GM23338 (cell line): ENCODE measurements around the gene GNAI2. TPM values are rescaled to one million over a fixed set of nuclear protein-coding genes. Genes with fewer than 3 reads are reported as not detected.

Experiments
- ATAC-seq: fragments of 200-7000 bp; cut with Tn5 transposase; 3 replicates; pipeline ENCODE4 v1.9.1; 2020
- DNase-seq: peaks from one replicate; pipeline ENCODE4 v3.0.0-alpha.2; 2015; ENCODE audit warnings: low spot score
- H2AFZ ChIP-seq: fragments of 200-600 bp; sonication (generic); 2 replicates; pipeline ENCODE4 v1.8.0; 2016; ENCODE audit warnings: antibody characterized with exemption, mild to moderate bottlenecking, moderate library complexity
- H3F3A ChIP-seq: fragments of 200-600 bp; sonication (generic); replicated peaks from 2 replicates; pipeline ENCODE4 v1.8.0; 2017; ENCODE audit warnings: antibody characterized with exemption, mixed run types, low read depth
- H3K27ac ChIP-seq: fragments of 200-600 bp; sonication (generic); 2 replicates; pipeline ENCODE4 v1.6.1; 2016; ENCODE audit warnings: low read depth
- H3K27me3 ChIP-seq: fragments of 200-600 bp; sonication (generic); 2 replicates; pipeline ENCODE4 v1.8.0; 2016; ENCODE audit warnings: mild to moderate bottlenecking, mixed run types, moderate library complexity; ENCODE audit not compliant: insufficient read depth
- H3K36me3 ChIP-seq: fragments of 200-600 bp; sonication (generic); 2 replicates; pipeline ENCODE4 v1.8.0; 2016; ENCODE audit warnings: mild to moderate bottlenecking; ENCODE audit not compliant: insufficient read depth
- H3K4me1 ChIP-seq: fragments of 200-600 bp; sonication (generic); 2 replicates; pipeline ENCODE4 v1.8.0; 2016; ENCODE audit warnings: mild to moderate bottlenecking, moderate library complexity; ENCODE audit not compliant: insufficient read depth
- H3K4me2 ChIP-seq: fragments of 200-600 bp; sonication (generic); 2 replicates; pipeline ENCODE4 v1.7.1; 2017; ENCODE audit warnings: mixed run types
- H3K4me3 ChIP-seq: fragments of 200-600 bp; sonication (generic); 2 replicates; pipeline ENCODE4 v1.6.1; 2016; ENCODE audit warnings: mixed run types
- H3K79me2 ChIP-seq: fragments of 200-600 bp; sonication (generic); replicated peaks from 2 replicates; pipeline ENCODE4 v1.8.0; 2017; ENCODE audit warnings: mild to moderate bottlenecking; ENCODE audit not compliant: insufficient read depth
- H3K9me2 ChIP-seq: fragments of 200-600 bp; sonication (generic); 2 replicates; pipeline ENCODE4 v1.8.0; 2017; ENCODE audit not compliant: insufficient read depth
- H4K20me1 ChIP-seq: fragments of 200-600 bp; sonication (generic); replicated peaks from 2 replicates; pipeline ENCODE4 v1.8.0; 2017; ENCODE audit warnings: mild to moderate bottlenecking; ENCODE audit not compliant: insufficient read depth
- H3K27ac Mint-ChIP-seq: 2 replicates; pipeline ENCODE4 v1.8.0; 2020; ENCODE audit warnings: inconsistent platforms, mild to moderate bottlenecking, moderate library complexity, mixed read lengths
- H3K27me3 Mint-ChIP-seq: 3 replicates; pipeline ENCODE4 v1.8.0; 2022; ENCODE audit warnings: low read depth, mild to moderate bottlenecking, moderate library complexity, mixed read lengths, inconsistent platforms; ENCODE audit not compliant: insufficient read depth, poor library complexity
- H3K36me3 Mint-ChIP-seq: 3 replicates; pipeline ENCODE4 v1.8.0; 2021; ENCODE audit warnings: low read depth, mild to moderate bottlenecking, inconsistent platforms, moderate library complexity, mixed read lengths
- H3K4me1 Mint-ChIP-seq: 3 replicates; pipeline ENCODE4 v1.8.0; 2020; ENCODE audit warnings: mild to moderate bottlenecking, inconsistent platforms, mixed read lengths
- H3K4me3 Mint-ChIP-seq: 3 replicates; pipeline ENCODE4 v1.8.0; 2021; ENCODE audit warnings: moderate library complexity, mild to moderate bottlenecking, inconsistent platforms, mixed read lengths
- H3K9me3 Mint-ChIP-seq: 3 replicates; pipeline ENCODE4 v1.8.0; 2020; ENCODE audit warnings: moderate library complexity, mild to moderate bottlenecking, inconsistent platforms, mixed read lengths
- CREB1 ChIP-seq: fragments of 250-450 bp; sonication (Bioruptor Pico); IDR thresholded peaks from 2 replicates; pipeline ENCODE4 v1.5.0; 2020; ENCODE audit warnings: low read depth, mild to moderate bottlenecking, moderate library complexity
- ETS1 ChIP-seq: IDR thresholded peaks from 2 replicates; pipeline ENCODE4 v1.6.1; 2016; ENCODE audit warnings: antibody characterized with exemption
- EZH2 ChIP-seq: fragments of 200-600 bp; sonication (generic); IDR thresholded peaks from one replicate; pipeline ENCODE4 v1.8.0; 2017; ENCODE audit warnings: antibody characterized with exemption, mild to moderate bottlenecking, low read depth; ENCODE audit not compliant: unreplicated experiment
- EZH2phosphoT487 ChIP-seq: fragments of 200-600 bp; sonication (generic); IDR thresholded peaks from one replicate; pipeline ENCODE4 v1.8.1; 2018; ENCODE audit warnings: antibody characterized with exemption; ENCODE audit not compliant: unreplicated experiment
- JUNB ChIP-seq: IDR thresholded peaks from one replicate; pipeline ENCODE4 v1.6.1; 2016; ENCODE audit warnings: antibody characterized with exemption; ENCODE audit not compliant: unreplicated experiment
- NANOG ChIP-seq: IDR thresholded peaks from 2 replicates; pipeline ENCODE4 v1.6.1; 2016; ENCODE audit warnings: antibody characterized with exemption, borderline replicate concordance
- POLR2AphosphoS5 ChIP-seq: IDR thresholded peaks from 2 replicates; pipeline ENCODE4 v1.6.1; 2016; ENCODE audit warnings: antibody characterized with exemption, low read depth
- STAT1 ChIP-seq: IDR thresholded peaks from one replicate; pipeline ENCODE4 v1.6.1; 2016; ENCODE audit warnings: antibody characterized with exemption; ENCODE audit not compliant: unreplicated experiment
- ZNF114 ChIP-seq: fragments of 250-450 bp; sonication (Bioruptor Pico); IDR thresholded peaks from 2 replicates; pipeline ENCODE4 v1.5.0; 2020; ENCODE audit warnings: mild to moderate bottlenecking, moderate library complexity
- ZNF331 ChIP-seq: fragments of 250-450 bp; sonication (Bioruptor Pico); IDR thresholded peaks from 2 replicates; pipeline ENCODE4 v1.5.0; 2020; ENCODE audit warnings: low read depth, mild to moderate bottlenecking, moderate library complexity
- polyA plus RNA-seq: library from polyadenylated mRNA; unstranded; fragments of >200 nt; fragmentation: Nextera tagmentation; extraction: Ambion mirVana; gene quantifications from 2 replicates; pipeline ENCODE4 v1.2.1, GENCODE V29; 2016
- total RNA-seq: library from RNA; depleted of rRNA; stranded (reverse); fragments of >200 nt; shearing (Covaris generic); gene quantifications from 2 replicates; pipeline ENCODE4 v1.2.3, GENCODE V29; 2014
- TF ChIP-seq, protein P1 (sequence below): fragments of 250-450 bp; sonication (Bioruptor Pico); IDR thresholded peaks from 2 replicates; pipeline ENCODE4 v1.5.0; 2020; ENCODE audit warnings: mild to moderate bottlenecking, moderate library complexity
- TF ChIP-seq, protein P2 (sequence below): IDR thresholded peaks from one replicate; pipeline ENCODE4 v1.6.1; 2018; ENCODE audit warnings: antibody characterized with exemption; ENCODE audit not compliant: unreplicated experiment
- TF ChIP-seq, protein P3 (sequence below), 2 experiments: fragments of 200-600 bp in 1 of 2; sonication (generic) in 1 of 2; conservative IDR thresholded peaks; 2 replicates each; pipeline versions ENCODE4 v1.5.1 to v1.6.1; 2016 to 2017; ENCODE audit warnings: antibody characterized with exemption in 2 of 2, low read depth in 2 of 2, mild to moderate bottlenecking in 2 of 2, moderate library complexity in 1 of 2

The GNAI2 gene
- total and polyA plus RNA-seq, 2 experiments from 2014 or later, result 138 to 153 TPM

DNA sequence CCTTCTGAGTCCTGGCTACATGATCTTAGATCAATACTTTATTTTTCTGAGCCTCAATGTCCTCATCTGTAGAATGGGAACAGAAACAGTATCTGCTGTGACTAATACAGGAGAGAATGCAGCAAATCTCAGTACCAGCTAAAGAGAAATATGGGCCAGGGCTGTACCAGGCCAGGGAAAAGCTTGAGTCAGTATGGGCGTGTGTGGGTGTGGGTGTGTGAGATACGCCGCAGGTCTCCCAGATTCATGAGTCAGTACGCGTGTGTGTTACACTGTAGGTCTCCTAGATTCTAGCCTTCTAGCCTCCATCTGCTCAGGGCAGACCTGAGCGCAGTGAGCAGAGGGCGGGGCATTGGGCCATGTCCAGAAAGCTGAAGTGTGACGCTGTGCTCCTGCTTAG, 15.2 kb downstream of the GNAI2 start:
- Histone ChIP-seq H3K4me3 (no peak overlapping the region), H4K20me1 (peaks cover 42% of the 10 kb centered on the region), H3F3A (peaks cover 6% of the 10 kb centered on the region), H3K9me2 (no peaks in the 10 kb centered on the region), H3K4me1 (peaks cover 13% of the 10 kb centered on the region), H3K27me3 (no peaks in the 10 kb centered on the region), H3K27ac (no peak overlapping the region), H2AFZ (no peak overlapping the region), H3K36me3 (peaks cover 2% of the 10 kb centered on the region; the same call in 1 of the 2 replicates), H3K79me2 (peaks cover 47% of the 10 kb centered on the region), H3K4me2 (no peak overlapping the region)
- H3K4me1 Mint-ChIP-seq, result peaks cover 28% of the 10 kb centered on the region
- no peaks in the 10 kb centered on the region; the same call in 2 of the 3 replicates for H3K9me3 Mint-ChIP-seq
- no peak overlapping the region; the same call in 2 of the 3 replicates for H3K4me3 Mint-ChIP-seq
- H3K36me3 Mint-ChIP-seq, result peaks cover 25% of the 10 kb centered on the region
- DNase-seq (no peak), ATAC-seq (no peak)
- TF ChIP-seq EZH2phosphoT487, result no peak
- TF ChIP-seq, protein P1, sequence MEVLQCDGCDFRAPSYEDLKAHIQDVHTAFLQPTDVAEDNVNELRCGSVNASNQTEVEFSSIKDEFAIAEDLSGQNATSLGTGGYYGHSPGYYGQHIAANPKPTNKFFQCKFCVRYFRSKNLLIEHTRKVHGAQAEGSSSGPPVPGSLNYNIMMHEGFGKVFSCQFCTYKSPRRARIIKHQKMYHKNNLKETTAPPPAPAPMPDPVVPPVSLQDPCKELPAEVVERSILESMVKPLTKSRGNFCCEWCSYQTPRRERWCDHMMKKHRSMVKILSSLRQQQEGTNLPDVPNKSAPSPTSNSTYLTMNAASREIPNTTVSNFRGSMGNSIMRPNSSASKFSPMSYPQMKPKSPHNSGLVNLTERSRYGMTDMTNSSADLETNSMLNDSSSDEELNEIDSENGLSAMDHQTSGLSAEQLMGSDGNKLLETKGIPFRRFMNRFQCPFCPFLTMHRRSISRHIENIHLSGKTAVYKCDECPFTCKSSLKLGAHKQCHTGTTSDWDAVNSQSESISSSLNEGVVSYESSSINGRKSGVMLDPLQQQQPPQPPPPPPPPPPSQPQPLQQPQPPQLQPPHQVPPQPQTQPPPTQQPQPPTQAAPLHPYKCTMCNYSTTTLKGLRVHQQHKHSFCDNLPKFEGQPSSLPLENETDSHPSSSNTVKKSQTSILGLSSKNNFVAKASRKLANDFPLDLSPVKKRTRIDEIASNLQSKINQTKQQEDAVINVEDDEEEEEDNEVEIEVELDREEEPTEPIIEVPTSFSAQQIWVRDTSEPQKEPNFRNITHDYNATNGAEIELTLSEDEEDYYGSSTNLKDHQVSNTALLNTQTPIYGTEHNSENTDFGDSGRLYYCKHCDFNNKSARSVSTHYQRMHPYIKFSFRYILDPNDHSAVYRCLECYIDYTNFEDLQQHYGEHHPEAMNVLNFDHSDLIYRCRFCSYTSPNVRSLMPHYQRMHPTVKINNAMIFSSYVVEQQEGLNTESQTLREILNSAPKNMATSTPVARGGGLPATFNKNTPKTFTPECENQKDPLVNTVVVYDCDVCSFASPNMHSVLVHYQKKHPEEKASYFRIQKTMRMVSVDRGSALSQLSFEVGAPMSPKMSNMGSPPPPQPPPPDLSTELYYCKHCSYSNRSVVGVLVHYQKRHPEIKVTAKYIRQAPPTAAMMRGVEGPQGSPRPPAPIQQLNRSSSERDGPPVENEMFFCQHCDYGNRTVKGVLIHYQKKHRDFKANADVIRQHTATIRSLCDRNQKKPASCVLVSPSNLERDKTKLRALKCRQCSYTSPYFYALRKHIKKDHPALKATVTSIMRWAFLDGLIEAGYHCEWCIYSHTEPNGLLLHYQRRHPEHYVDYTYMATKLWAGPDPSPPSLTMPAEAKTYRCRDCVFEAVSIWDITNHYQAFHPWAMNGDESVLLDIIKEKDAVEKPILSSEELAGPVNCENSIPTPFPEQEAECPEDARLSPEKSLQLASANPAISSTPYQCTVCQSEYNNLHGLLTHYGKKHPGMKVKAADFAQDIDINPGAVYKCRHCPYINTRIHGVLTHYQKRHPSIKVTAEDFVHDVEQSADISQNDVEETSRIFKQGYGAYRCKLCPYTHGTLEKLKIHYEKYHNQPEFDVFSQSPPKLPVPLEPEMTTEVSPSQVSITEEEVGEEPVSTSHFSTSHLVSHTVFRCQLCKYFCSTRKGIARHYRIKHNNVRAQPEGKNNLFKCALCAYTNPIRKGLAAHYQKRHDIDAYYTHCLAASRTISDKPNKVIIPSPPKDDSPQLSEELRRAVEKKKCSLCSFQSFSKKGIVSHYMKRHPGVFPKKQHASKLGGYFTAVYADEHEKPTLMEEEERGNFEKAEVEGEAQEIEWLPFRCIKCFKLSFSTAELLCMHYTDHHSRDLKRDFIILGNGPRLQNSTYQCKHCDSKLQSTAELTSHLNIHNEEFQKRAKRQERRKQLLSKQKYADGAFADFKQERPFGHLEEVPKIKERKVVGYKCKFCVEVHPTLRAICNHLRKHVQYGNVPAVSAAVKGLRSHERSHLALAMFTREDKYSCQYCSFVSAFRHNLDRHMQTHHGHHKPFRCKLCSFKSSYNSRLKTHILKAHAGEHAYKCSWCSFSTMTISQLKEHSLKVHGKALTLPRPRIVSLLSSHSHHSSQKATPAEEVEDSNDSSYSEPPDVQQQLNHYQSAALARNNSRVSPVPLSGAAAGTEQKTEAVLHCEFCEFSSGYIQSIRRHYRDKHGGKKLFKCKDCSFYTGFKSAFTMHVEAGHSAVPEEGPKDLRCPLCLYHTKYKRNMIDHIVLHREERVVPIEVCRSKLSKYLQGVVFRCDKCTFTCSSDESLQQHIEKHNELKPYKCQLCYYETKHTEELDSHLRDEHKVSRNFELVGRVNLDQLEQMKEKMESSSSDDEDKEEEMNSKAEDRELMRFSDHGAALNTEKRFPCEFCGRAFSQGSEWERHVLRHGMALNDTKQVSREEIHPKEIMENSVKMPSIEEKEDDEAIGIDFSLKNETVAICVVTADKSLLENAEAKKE (CRISPR knock-in tag), result no peak
- TF ChIP-seq EZH2, result no peak
- no peak for TF ChIP-seq POLR2AphosphoS5
- no peak for TF ChIP-seq CREB1
- no peak for TF ChIP-seq NANOG
- TF ChIP-seq, protein P2, sequence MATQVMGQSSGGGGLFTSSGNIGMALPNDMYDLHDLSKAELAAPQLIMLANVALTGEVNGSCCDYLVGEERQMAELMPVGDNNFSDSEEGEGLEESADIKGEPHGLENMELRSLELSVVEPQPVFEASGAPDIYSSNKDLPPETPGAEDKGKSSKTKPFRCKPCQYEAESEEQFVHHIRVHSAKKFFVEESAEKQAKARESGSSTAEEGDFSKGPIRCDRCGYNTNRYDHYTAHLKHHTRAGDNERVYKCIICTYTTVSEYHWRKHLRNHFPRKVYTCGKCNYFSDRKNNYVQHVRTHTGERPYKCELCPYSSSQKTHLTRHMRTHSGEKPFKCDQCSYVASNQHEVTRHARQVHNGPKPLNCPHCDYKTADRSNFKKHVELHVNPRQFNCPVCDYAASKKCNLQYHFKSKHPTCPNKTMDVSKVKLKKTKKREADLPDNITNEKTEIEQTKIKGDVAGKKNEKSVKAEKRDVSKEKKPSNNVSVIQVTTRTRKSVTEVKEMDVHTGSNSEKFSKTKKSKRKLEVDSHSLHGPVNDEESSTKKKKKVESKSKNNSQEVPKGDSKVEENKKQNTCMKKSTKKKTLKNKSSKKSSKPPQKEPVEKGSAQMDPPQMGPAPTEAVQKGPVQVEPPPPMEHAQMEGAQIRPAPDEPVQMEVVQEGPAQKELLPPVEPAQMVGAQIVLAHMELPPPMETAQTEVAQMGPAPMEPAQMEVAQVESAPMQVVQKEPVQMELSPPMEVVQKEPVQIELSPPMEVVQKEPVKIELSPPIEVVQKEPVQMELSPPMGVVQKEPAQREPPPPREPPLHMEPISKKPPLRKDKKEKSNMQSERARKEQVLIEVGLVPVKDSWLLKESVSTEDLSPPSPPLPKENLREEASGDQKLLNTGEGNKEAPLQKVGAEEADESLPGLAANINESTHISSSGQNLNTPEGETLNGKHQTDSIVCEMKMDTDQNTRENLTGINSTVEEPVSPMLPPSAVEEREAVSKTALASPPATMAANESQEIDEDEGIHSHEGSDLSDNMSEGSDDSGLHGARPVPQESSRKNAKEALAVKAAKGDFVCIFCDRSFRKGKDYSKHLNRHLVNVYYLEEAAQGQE, result no peak
- TF ChIP-seq ETS1, result no peak
- TF ChIP-seq JUNB, result no peak
- no peak for TF ChIP-seq STAT1
- TF ChIP-seq, protein P3, sequence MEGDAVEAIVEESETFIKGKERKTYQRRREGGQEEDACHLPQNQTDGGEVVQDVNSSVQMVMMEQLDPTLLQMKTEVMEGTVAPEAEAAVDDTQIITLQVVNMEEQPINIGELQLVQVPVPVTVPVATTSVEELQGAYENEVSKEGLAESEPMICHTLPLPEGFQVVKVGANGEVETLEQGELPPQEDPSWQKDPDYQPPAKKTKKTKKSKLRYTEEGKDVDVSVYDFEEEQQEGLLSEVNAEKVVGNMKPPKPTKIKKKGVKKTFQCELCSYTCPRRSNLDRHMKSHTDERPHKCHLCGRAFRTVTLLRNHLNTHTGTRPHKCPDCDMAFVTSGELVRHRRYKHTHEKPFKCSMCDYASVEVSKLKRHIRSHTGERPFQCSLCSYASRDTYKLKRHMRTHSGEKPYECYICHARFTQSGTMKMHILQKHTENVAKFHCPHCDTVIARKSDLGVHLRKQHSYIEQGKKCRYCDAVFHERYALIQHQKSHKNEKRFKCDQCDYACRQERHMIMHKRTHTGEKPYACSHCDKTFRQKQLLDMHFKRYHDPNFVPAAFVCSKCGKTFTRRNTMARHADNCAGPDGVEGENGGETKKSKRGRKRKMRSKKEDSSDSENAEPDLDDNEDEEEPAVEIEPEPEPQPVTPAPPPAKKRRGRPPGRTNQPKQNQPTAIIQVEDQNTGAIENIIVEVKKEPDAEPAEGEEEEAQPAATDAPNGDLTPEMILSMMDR (conservative IDR thresholded peaks at IDR 0.05; ENCODE audit: low read depth in 2 of 2), result no peak
- TF ChIP-seq ZNF331 (CRISPR knock-in tag), result no peak
- no peak for TF ChIP-seq ZNF114 (CRISPR knock-in tag)
- peaks cover 5% of the 10 kb centered on the region for H3K27me3 Mint-ChIP-seq
- H3K27ac Mint-ChIP-seq, result no peak overlapping the region
